Activated CD4-positive, alpha-beta T cell treated with anti-CD3 and anti-CD28 coated beads for 1 hour (primary cell): ENCODE data around the gene C17orf50.

ENCODE experiments used
- DNase-seq: peaks from one replicate; pipeline ENCODE4 v3.0.0-alpha.2; 2020

Gene C17orf50

DNA sequence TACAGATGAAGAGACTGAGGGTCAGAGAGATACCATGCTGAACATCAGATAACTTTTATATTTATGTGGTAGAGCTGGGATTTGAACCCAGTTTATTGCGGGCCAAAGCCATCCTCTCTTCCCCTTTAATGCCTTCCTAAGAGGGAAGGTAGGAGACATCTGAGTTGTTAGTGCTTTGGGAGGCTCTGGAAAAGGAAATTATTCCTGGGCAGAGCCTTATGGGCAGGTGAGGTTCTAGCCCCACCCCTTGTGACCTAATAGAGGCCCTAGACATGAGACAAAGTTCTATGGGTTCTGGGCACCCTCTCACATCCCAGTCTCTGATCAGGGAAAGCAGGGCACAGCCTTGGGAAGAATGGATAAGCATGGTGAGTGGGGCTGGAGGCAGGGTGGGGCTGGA, at the start of gene C17orf50:
TSS of gene C17orf50 (plus strand) at position 301 of the 400 bp plus-strand sequence. CDS start at position 356, 55 bp downstream.
- no peak for DNase-seq

DNA sequence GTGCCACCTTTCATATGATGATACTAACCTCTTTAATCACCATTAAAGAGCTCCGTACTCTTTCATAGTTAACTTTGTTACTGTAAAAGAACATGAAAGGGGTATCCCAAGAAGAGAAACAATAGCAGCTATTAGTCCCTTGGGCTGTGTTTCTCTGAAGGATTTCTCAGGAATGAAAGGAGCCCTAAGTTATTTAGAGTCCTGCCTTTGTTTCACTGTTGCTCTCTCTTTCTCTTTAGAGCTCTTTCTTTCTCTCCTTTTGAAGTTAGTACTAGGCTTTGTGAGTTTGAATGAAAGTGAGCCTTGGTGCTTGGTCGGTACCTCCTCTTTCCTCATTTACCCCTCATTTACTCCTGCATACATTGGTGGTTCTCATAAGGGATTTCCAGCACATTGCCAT, 49.7 kb upstream of the C17orf50 start:
- DNase-seq = no peak

DNA sequence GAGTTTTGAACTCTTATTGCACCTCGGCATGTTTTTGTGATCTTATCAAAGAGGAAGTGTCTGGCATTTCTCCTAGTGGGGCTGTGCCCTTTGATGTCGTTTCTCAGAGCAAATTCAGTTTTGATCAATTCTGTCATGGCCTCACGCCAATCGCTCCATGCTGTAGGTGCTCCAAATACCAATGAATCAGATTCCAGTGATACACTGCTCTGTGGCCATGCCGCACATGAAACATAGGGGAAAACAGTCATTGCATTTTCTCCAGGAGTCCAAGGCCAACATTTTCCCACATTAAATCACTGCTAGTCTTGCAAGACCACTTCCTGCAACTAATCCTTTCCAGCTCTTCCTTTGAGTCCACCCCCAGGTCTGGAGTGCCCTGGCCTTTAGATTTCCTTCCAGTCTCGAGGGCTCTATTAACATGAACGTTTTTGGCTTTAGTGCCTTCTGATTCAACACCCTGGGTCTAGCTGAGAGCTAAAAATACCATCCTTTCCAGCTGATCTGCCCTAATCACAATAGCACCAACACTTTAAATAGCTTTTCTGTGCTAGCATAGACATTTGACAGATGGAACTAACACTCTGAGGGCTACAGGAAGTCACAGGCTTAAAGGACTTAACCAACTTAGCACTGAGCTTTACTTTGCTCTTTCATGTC, 47.5 kb upstream of the C17orf50 start:
- DNase-seq = no peak

DNA sequence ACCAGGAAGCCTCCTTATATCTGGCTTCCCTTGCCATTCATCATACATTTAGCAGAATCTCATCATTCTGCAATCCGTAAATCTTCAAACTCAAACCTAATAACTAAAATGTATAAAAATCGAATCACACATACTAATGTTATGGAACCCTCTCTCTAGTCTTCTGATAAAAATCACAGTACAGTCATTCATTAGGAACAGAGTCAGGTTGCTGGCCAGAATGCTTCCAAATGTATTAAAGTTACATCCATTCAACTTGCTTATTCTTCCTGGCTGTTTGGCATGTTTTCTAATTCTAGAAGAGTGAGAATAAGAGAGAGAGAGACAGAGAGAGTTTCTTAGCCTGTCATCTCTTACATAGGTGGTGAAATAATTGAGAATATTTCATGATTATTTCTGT, 45.7 kb upstream of the C17orf50 start:
- no peak for DNase-seq

DNA sequence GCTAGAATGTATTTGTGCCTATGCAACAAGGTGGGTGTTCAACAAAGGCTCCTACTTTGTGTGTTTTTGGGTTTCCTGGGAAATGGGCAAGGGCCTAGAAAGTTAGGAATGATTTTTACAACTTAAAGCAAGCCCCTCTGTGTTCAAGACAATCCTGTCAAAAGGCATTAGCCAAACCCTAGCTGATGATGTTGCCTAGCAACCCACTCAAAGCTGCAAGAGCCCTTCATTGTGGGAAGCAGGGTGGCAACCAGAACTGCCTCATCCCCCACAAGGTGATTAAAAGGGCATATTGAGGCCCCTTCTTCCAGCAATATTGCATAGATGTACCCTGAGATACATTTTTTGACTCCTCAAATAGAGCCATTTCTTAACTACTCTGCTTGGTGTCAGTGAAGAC, 45.3 kb upstream of the C17orf50 start:
- DNase-seq = no peak

- DNase-seq = no peak
Observed at GRCh38 chr17:35716173-35716572, 44.5 kb upstream of the C17orf50 start.

- no peak for DNase-seq
Observed at GRCh38 chr17:35716897-35717465, 43.7 kb upstream of the C17orf50 start.

DNA sequence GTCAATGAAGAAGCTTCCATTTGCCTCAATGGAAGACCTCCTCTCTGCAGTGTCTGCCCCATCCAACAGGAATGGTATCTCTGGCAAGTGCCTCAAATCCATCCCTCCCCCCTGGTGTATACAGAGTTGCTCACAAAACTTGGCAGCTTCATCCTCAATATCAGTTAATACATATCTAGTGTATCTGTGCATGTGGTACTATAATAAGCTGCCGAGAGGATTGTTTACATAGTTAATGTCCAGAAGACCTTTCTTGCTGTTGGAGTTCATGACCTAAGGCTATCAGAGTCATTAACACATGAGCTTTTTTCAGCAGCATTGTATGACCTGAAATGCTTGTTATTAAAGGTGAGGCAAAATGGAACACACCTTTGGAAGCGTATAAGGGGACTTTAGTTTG, 43.2 kb upstream of the C17orf50 start:
- DNase-seq = no peak

DNA sequence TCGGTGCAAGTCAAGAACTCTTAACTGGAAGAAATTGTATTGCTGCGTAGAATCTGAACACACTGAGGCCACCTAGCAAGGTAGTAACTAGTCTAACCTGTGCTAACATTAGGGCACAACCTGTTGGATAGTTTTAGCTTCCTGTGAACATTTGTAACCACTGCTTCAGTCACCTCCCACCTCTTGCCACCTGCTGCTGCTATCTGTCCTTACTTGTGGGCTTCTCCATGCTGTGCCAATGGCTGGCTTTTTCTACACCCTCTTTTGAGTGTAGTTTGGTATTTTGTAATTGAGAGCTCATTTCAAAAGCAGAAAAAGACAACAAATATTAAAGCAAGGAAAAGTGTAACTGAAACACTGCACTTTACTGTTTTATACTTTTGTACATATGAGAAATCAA, 37.0 kb upstream of the C17orf50 start:
- DNase-seq = no peak

DNA sequence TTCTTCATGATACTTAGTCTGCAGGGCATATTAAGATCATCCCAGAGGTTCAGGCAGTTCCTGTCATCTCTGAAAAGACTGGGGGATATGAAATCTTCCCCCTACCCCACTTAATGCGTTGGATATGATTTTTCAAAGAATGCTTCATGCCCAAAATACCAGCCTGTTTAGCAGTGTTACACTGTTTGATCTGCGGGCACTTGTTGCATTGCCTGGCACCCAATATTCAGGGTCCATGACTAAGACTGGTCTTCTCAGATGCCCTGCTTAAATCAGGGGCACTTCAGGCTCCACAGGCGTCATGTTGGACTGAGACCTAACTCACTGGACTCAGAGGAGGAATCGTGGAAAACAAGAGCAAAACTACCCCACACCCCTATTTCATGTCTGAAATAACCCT, 35.6 kb upstream of the C17orf50 start:
- DNase-seq = no peak

- DNase-seq = no peak
Observed at GRCh38 chr17:35725802-35726126, 34.9 kb upstream of the C17orf50 start.

DNA sequence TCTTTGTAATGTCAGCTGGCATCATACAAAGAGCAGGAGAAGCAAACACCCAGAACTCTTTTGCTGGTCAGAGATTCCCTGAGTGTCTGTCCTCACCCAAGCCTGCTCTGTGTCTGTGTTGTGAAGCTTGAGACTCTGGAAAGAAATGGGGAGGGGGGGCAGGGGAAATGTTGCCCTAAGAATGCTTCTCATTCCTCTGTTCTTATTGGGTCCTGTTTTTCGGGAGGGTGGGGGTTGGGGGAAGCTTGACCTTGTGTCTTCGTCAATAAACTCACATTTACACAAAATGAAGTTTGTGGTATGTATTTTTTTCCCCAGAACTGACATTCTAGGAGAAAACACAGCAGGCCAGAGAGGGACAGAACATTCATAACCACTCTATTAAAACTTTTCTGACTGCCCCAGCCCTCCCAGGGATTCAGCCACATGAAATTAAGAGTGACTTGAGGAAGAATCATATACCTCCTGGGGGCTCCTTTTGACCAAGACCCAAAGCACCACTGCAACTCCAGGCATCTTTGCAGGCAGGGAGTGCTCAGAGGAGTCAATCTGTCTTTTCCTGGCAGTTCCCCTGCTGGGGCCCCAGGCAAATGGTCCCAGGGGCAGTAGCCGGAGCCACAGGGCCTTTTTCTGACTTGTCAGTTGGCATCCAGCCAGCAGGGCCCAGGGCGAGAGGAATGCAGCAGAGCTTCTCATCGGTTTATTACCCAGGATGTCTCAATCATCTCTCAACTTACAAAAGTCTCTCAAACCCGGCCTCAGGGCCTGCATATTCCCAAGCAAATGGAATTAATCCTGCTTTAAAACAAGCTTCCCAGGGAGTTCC, 34.3 kb upstream of the C17orf50 start:
- no peak for DNase-seq

- no peak for DNase-seq
Observed at GRCh38 chr17:35726953-35727460, 33.7 kb upstream of the C17orf50 start.

DNA sequence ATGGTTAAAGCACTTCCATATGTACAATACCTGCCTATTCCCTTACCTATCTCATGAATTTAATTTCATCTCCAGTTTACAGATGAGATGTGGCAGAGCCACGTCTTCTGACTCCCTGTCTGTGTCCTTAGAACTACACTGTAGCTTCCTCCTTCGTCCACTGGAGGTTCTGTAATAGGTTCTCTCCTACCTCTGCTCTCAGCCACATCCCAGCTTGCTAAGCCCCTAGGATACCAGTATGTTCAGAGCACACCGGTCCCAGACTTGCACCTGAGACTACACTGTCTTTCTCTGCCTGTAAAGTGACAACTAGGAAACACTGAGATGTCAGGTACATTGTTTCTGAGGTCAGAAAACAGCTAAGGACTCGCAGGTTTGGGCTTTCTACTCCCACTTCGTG, 33.1 kb upstream of the C17orf50 start:
- no peak for DNase-seq

- no peak for DNase-seq
Observed at GRCh38 chr17:35728551-35728950, 32.1 kb upstream of the C17orf50 start.

DNA sequence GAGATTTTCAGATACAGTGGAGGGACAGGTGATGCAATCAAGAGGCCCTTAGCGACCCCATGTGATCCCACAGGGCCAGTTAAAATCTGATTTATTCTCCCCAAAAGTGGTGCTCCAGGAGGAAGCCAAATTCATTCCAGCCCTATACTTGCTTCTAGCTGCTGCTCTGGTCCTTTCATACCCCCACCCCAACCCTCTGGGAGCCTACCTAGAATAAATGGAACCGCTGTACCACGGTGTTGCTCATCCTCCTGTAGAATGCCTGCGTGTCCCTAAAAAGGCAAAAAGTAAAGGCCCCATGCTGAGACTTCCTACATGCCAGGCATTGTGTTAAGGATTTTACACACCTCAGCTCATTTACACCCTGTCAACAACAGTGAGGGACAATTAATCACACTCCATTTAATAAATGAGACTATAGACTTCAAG, 31.3 kb upstream of the C17orf50 start:
- no peak for DNase-seq

GRCh38 chr17:35730400-35731005, 30.2 kb upstream of the C17orf50 start:
- no peak for DNase-seq

DNA sequence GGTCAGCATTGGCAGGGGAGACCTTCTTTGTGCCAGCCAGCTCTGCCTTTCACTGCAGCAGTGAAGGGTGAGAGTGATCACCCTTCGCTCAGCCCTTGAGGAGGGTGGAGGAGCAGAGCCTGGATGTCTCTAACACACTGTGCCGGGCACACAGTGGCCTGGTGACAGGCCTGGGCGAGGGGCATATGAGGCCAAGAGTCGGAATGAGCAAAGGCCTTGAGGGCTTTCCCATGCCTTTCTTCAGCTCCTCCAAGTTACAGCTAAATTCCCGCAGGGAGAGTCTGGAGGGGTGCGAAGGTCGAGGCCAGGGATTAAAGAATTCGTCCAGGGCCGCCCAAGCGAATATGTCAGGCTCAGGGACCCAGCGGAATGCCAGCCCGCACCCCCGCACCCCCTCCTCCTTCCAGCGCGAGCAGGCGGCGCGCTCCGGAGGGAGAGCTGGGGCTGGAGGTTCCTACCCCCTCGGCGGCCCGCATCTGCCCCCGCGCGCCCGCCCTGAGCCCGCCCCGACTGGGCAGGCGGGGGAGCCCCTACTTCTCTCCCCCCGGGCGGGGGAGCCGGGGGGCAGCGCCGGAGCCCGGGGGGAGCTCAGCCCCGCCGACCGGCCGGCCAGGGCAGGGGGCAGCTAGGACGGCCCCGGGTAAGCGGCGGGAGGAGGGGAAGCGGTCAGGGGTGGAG, 29.3 kb upstream of the C17orf50 start, which contains the start of gene RASL10B:
TSS of gene RASL10B (plus strand) at position 401 of the 678 bp plus-strand sequence. CDS start 3,546 bp downstream, outside the sequence.
- DNase-seq = no peak

DNA sequence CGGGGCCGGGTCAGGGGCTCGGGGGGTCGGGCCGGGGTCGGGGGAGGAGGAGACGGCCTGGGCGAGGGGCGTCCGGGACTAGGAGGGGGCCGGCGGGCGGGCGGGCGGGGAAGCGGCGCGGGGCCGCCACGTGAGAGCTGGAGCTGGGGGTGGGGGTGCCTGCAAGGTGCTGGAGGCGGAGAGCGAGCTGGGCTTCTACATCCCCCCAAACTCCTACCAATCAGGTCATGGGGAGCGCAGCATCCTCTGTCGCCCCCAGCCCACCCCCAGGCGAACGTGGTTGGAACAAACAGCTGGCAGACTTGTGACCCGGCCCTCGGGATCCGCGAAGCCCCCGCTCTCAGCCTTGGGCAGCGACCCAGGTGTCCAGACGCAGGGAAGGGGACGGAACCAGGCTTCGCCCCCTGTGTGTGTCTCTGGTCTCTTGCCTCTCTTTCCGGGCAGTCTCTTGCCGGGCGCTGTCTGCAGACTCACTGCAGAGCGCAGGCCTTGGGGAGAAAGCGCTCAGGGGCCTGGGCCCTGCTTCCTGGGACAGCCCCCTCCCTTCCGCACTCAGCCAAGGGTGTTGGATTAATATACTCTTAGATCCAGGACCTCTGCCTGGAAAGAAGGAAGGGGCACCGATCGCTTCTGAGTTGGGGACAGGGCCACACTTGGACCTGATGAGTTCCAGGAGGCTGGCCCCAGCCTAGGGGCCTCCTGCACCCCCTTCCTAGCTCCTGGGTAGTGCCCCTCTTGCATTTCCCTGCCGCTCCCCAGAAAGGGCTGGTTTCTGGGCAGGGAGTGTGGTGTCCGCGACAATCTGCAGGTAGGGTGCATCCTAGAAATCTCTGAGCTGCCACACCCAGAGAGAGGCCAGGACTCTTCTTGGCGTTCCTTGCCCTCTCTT, 28.5 kb upstream of the C17orf50 start:
- DNase-seq = no peak

DNA sequence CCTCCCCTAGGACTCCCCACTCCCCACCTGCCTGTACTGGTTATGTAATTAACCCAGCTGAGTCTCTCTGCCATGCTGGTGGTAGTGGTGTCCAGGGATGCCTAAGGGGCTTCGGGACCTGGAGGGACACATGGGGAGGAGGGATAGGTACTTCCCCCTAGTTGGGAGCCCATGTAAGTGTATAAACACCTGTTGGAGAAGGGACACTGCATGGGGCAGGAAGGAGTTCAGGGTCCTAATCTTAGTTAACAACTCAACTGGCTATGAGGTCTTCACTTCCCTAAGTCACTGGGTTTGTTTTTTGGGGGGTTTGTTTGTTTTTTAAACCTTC, 27.9 kb upstream of the C17orf50 start:
- no peak for DNase-seq

- no peak for DNase-seq
Observed at GRCh38 chr17:35733366-35733765, 27.3 kb upstream of the C17orf50 start.

DNA sequence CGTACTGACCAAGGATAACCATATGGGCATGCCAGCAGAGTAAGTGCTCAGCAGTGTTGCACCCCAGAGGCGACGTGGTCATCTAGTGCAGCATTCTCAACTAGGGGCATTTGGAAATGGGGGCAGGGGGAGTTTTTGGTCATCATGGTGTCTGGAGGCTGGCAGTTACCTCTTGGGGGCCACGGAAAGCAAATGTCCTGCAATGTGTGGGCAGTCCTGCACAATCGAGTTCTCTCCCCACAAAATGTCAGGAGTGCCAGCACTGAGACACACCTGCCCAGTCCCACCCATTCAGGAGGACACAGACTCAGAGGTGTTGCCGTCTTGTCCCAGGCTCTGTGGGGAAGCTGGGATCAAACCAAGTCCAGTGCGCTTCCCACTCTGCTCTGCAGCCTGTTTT, 26.3 kb upstream of the C17orf50 start:
- no peak for DNase-seq
